DOHH2 (cell line): ENCODE results near the gene P2RY6.

Experiments
- H3F3A ChIP-seq: fragments of 200-600 bp; sonication (generic), shearing (Covaris generic); 2 replicates; pipeline ENCODE4 v1.6.0; 2016; ENCODE audit warnings: antibody characterized with exemption, mild to moderate bottlenecking; ENCODE audit not compliant: control insufficient read depth, insufficient read depth
- H3K27ac ChIP-seq: fragments of 200-600 bp; sonication (generic); 2 replicates; pipeline ENCODE4 v1.5.1; 2014; ENCODE audit warnings: low read depth, mild to moderate bottlenecking, low read length, moderate library complexity
- H3K27me3 ChIP-seq: fragments of 200-600 bp; sonication (generic); 2 replicates; pipeline ENCODE4 v1.6.1; 2014; ENCODE audit warnings: mild to moderate bottlenecking, low read length, mixed read lengths; ENCODE audit not compliant: control insufficient read depth
- H3K36me3 ChIP-seq: fragments of 200-600 bp; sonication (generic); 2 replicates; pipeline ENCODE4 v1.6.1; 2014; ENCODE audit warnings: mild to moderate bottlenecking, low read length, moderate library complexity, mixed read lengths; ENCODE audit not compliant: control insufficient read depth
- H3K4me1 ChIP-seq: fragments of 200-600 bp; sonication (generic); 2 replicates; pipeline ENCODE4 v1.6.1; 2014; ENCODE audit warnings: mild to moderate bottlenecking, low read length, mixed read lengths; ENCODE audit not compliant: control insufficient read depth
- H3K4me2 ChIP-seq: fragments of 200-600 bp; sonication (generic); 2 replicates; pipeline ENCODE4 v1.6.0; 2014; ENCODE audit warnings: mild to moderate bottlenecking, low read length, moderate library complexity
- H3K4me3 ChIP-seq: fragments of 200-600 bp; sonication (generic); 2 replicates; pipeline ENCODE4 v1.5.1; 2014; ENCODE audit warnings: mild to moderate bottlenecking, low read length, mixed read lengths
- H3K79me2 ChIP-seq: fragments of 200-600 bp; sonication (generic); 2 replicates; pipeline ENCODE4 v1.6.1; 2014; ENCODE audit warnings: mild to moderate bottlenecking, low read length, mixed read lengths; ENCODE audit not compliant: control insufficient read depth
- H3K9me2 ChIP-seq: fragments of 200-600 bp; sonication (generic); replicated peaks from 2 replicates; pipeline ENCODE4 v1.6.1; 2014; ENCODE audit warnings: mild to moderate bottlenecking, low read length, mixed read lengths; ENCODE audit not compliant: control insufficient read depth
- H3K9me3 ChIP-seq: fragments of 200-600 bp; sonication (generic); 2 replicates; pipeline ENCODE4 v1.6.1; 2014; ENCODE audit warnings: antibody characterized with exemption, low read length, mixed read lengths; ENCODE audit not compliant: control insufficient read depth, insufficient read depth
- H4K20me1 ChIP-seq: fragments of 200-600 bp; sonication (generic); 2 replicates; pipeline ENCODE4 v1.6.0; 2014; ENCODE audit warnings: low read depth, mild to moderate bottlenecking, antibody characterized with exemption, low read length, moderate library complexity; ENCODE audit not compliant: control insufficient read depth, insufficient read depth
- CTCF ChIP-seq: fragments of 200-600 bp; sonication (generic); IDR thresholded peaks from one replicate; pipeline ENCODE4 v1.5.1; 2014; ENCODE audit warnings: antibody characterized with exemption, mild to moderate bottlenecking, low read depth, low read length; ENCODE audit not compliant: poor library complexity, severe bottlenecking
- EZH2phosphoT487 ChIP-seq: fragments of 200-600 bp; sonication (generic); IDR thresholded peaks from 2 replicates; pipeline ENCODE4 v1.6.1; 2017; ENCODE audit warnings: borderline replicate concordance, mild to moderate bottlenecking, antibody characterized with exemption, low read length, moderate library complexity, mixed read lengths

P2RY6 gene

DNA sequence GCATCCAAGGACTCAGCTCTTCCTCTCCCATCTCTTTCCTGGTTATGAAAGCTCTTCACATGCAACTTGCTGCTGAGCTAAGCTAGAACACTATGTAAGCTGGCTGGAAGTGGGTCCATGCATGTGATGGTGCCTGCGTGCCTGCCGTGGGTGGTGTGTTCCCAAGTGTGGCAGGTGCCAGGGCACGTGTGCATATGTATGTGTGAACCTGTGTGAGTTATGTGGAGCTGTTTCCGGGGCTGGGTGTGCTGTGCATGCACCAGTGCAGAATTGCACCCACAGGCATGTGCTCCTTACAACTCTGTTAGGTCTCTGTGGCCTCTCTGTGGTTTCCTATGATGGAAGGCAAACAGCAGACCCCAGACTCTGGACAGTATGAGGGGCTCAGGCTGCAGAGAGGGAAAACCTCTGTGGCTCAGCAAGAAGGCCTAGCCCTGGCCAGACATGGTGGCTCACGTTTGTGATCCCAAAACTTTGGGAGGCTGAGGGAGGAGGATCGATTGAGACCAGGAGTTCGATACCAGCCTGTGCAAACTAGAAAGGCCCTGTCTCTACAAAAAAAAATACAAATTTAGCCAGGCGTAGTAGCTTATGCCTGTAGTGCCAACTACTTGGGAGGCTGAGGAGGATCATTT lies 4.1 kb upstream of the P2RY6 start:
- Histone ChIP-seq H3F3A (no peaks in the 10 kb centered on the region), H3K4me3 (no peak overlapping the region), H3K4me1 (peaks cover 7% of the 10 kb centered on the region; the same call in 1 of the 2 replicates)

DNA sequence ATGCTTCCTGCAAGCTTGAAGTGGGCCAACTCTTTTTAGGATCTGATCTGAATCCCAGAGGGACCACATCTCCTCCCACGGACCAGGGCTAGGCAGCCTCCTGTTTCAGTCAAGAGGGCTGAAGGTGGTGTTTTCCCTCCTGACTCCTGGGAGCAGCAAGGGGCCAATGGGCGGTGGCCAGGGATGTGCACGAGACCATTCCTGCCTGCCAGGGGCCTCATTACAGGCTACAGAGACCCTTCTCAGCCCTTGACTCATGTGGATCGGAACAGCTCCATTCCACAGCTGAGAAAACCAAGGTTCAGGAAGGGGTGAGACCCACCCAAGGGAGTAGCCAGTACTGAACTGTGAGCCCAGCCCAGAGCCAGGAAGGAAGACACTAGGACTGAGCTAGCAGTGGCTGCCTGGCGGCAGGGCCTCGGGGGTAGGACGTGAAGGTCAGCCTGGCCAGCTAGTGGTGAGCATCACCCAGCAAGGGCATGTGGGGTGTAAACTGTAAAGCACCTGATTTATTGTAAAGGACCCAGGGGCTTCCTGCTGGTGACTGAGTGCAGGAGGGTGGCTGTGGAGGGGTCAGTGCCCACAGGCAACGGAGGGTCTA lies 3.4 kb upstream of the P2RY6 start:
- Histone ChIP-seq H3K79me2 (no peaks in the 10 kb centered on the region), H3K36me3 (no peaks in the 10 kb centered on the region), H3K27me3 (peaks cover 57% of the 10 kb centered on the region), H3K27ac (no peak overlapping the region), H3K9me3 (no peaks in the 10 kb centered on the region), H3K4me1 (peaks cover 7% of the 10 kb centered on the region; the same call in 1 of the 2 replicates), H3F3A (no peaks in the 10 kb centered on the region), H3K9me2 (no peaks in the 10 kb centered on the region), H4K20me1 (no peaks in the 10 kb centered on the region; the same call in 1 of the 2 replicates), H3K4me2 (no peak overlapping the region), H3K4me3 (no peak overlapping the region)
- TF ChIP-seq EZH2phosphoT487 (no peak), CTCF (no peak)

More for the DNA sequence above, 4.1 kb upstream of the P2RY6 start:
- Histone ChIP-seq H3K9me3 (no peaks in the 10 kb centered on the region), H3K9me2 (no peaks in the 10 kb centered on the region), H3K27me3 (peaks cover 60% of the 10 kb centered on the region), H3K36me3 (no peaks in the 10 kb centered on the region), H3K79me2 (no peaks in the 10 kb centered on the region), H4K20me1 (no peaks in the 10 kb centered on the region; the same call in 1 of the 2 replicates), H3K27ac (no peak overlapping the region), H3K4me2 (no peak overlapping the region)
- TF ChIP-seq CTCF = no peak
- TF ChIP-seq EZH2phosphoT487 = no peak

GRCh38 chr11:73269459-73270015 lies 2.6 kb upstream of the P2RY6 start:
- Histone ChIP-seq H3K4me1 (peaks cover 7% of the 10 kb centered on the region; the same call in 1 of the 2 replicates), H4K20me1 (no peaks in the 10 kb centered on the region; the same call in 1 of the 2 replicates), H3K9me2 (no peaks in the 10 kb centered on the region), H3K4me3 (no peak overlapping the region), H3K36me3 (no peaks in the 10 kb centered on the region), H3K79me2 (no peaks in the 10 kb centered on the region), H3K9me3 (no peaks in the 10 kb centered on the region), H3K4me2 (no peak overlapping the region), H3K27ac (no peak overlapping the region), H3K27me3 (peaks cover 61% of the 10 kb centered on the region), H3F3A (no peaks in the 10 kb centered on the region)
- TF ChIP-seq CTCF (no peak), EZH2phosphoT487 (no peak)
